ENCODE measurements around the gene BRPF3.

BRPF3 gene

GRCh38 chr6:36229223-36229622 lies 32.7 kb downstream of the BRPF3 start:
- DNase-seq (ENCODE audit: low read depth in 2 of 2): no peak

- no peak for DNase-seq (ENCODE audit: low read depth in 2 of 2)
These were observed 33.8 kb downstream of the BRPF3 start for GRCh38 chr6:36230371-36230770.

- DNase-seq (ENCODE audit: low read depth in 2 of 2): no peak
These were observed 35.6 kb downstream of the BRPF3 start for GRCh38 chr6:36232172-36232571.

GRCh38 chr6:36235309-36235708 lies 38.8 kb downstream of the BRPF3 start:
- no peak for DNase-seq (ENCODE audit: low read depth in 2 of 2)

- DNase-seq (ENCODE audit: low read depth in 2 of 2): no peak
These were observed 39.3 kb downstream of the BRPF3 start for GRCh38 chr6:36235862-36236261.

- no peak for DNase-seq (ENCODE audit: low read depth in 2 of 2)
These were observed 43.2 kb downstream of the BRPF3 start for GRCh38 chr6:36239774-36240173.

- DNase-seq (ENCODE audit: low read depth in 2 of 2): no peak
These were observed 45.2 kb downstream of the BRPF3 start for GRCh38 chr6:36241728-36242127.

- no peak for DNase-seq (ENCODE audit: low read depth in 2 of 2)
These were observed 45.6 kb downstream of the BRPF3 start for GRCh38 chr6:36242161-36242560.

- no peak for DNase-seq (ENCODE audit: low read depth in 2 of 2)
These were observed 46.1 kb downstream of the BRPF3 start for GRCh38 chr6:36242626-36243025.

GRCh38 chr6:36243562-36244212 lies 47.1 kb downstream of the BRPF3 start:
- DNase-seq (ENCODE audit: low read depth in 2 of 2): no peak

- DNase-seq (ENCODE audit: low read depth in 2 of 2): no peak
These were observed 48.2 kb downstream of the BRPF3 start for GRCh38 chr6:36244641-36245280.

GRCh38 chr6:36245572-36246061 lies 49.1 kb downstream of the BRPF3 start:
- no peak for DNase-seq (ENCODE audit: low read depth in 2 of 2)

- no peak for DNase-seq (ENCODE audit: low read depth in 2 of 2)
These were observed 50.1 kb downstream of the BRPF3 start for GRCh38 chr6:36246506-36247268.

GRCh38 chr6:36247693-36248092 lies 51.1 kb downstream of the BRPF3 start:
- no peak for DNase-seq (ENCODE audit: low read depth in 2 of 2)

- DNase-seq (ENCODE audit: low read depth in 2 of 2): no peak
These were observed 52.4 kb downstream of the BRPF3 start for GRCh38 chr6:36248980-36249379.

GRCh38 chr6:36249536-36249935 lies 53.0 kb downstream of the BRPF3 start:
- no peak for DNase-seq (ENCODE audit: low read depth in 2 of 2)

GRCh38 chr6:36252005-36252404 lies 55.5 kb downstream of the BRPF3 start:
- no peak for DNase-seq (ENCODE audit: low read depth in 2 of 2)

GRCh38 chr6:36263390-36264000 lies 67.0 kb downstream of the BRPF3 start:
- no peak for DNase-seq (ENCODE audit: low read depth in 2 of 2)

GRCh38 chr6:36265744-36266143 lies 69.2 kb downstream of the BRPF3 start:
- DNase-seq (ENCODE audit: low read depth in 2 of 2): no peak

GRCh38 chr6:36266913-36267644 lies 70.5 kb downstream of the BRPF3 start:
- no peak for DNase-seq (ENCODE audit: low read depth in 2 of 2)

GRCh38 chr6:36267731-36268477 lies 71.4 kb downstream of the BRPF3 start:
- DNase-seq (ENCODE audit: low read depth in 2 of 2): no peak

All from stimulated activated CD4-positive, alpha-beta T cell treated with anti-CD3 and anti-CD28 coated beads, Interleukin-12 subunit alpha, Interleukin-12 subunit beta, amount 100 ng/mL, for 24 hours (primary cell).